Kidney (tissue), 14 donors: ENCODE data around the gene ACADM. TPM values are rescaled to one million over a fixed set of nuclear protein-coding genes. Genes with fewer than 3 reads are reported as not detected.
"Not testable (repeated sequence)": the region's sequence is repeated elsewhere in the genome, so short reads cannot be mapped to it uniquely, and the experiment has no call there.

Source experiments
- DNase-seq, 5 donors: peaks; one replicate each; pipeline ENCODE4 v3.0.0-alpha.2; 2013 to 2020
- FAIRE-seq: peaks from 2 replicates; lab custom pipeline; 2012; peaks lifted over from hg19 to GRCh38; lab: Jason Lieb, UNC
- H3K27ac ChIP-seq, 2 donors: one replicate each; pipeline ENCODE4 v1.7.0; 2013; ENCODE audit warnings: low read depth in 2 of 2, low read length in 2 of 2, inconsistent platforms in 1 of 2
- H3K27me3 ChIP-seq: one replicate; pipeline ENCODE4 v1.7.1; 2013; ENCODE audit warnings: low read length, inconsistent platforms; ENCODE audit not compliant: control insufficient read depth, insufficient read depth
- H3K36me3 ChIP-seq, 3 donors: one replicate each; pipeline versions ENCODE4 v1.7.0 to v1.7.1; 2013; ENCODE audit warnings: low read length in 3 of 3, control low read depth in 1 of 3, inconsistent platforms in 1 of 3; ENCODE audit not compliant: insufficient read depth in 3 of 3, control insufficient read depth in 2 of 3
- H3K4me1 ChIP-seq, 3 donors: one replicate each; pipeline versions ENCODE4 v1.7.0 to v1.7.1; 2013; ENCODE audit warnings: low read length in 3 of 3, inconsistent platforms in 1 of 3, low read depth in 1 of 3; ENCODE audit not compliant: control insufficient read depth in 2 of 3, insufficient read depth in 2 of 3
- H3K4me3 ChIP-seq, 3 donors: one replicate each; pipeline versions ENCODE4 v1.7.0 to v1.8.1; 2013; ENCODE audit warnings: low read length in 3 of 3, control low read depth in 1 of 3, inconsistent platforms in 1 of 3
- H3K9ac ChIP-seq, 3 donors: one replicate each; pipeline versions ENCODE4 v1.7.0 to v1.7.1; 2013; ENCODE audit warnings: low read length in 3 of 3, control low read depth in 1 of 3, inconsistent platforms in 1 of 3
- H3K9me3 ChIP-seq, 3 donors: one replicate each; pipeline versions ENCODE4 v1.7.0 to v1.7.1; 2013; ENCODE audit warnings: low read length in 3 of 3, control low read depth in 1 of 3, inconsistent platforms in 1 of 3; ENCODE audit not compliant: control insufficient read depth in 2 of 3, insufficient read depth in 1 of 3
- intact Hi-C: fragments of 100-400 bp; cut with DNase I; formaldehyde crosslinking; loops from one replicate; pipeline ENCODE4 v1.11.1; 2022
- polyA plus RNA-seq: library from polyadenylated mRNA; stranded (reverse); fragments of 350-450 nt; fragmentation: Illumina TruSeq; extraction: RNeasy Lipid Tissue Mini Kit (QIAGEN cat#74804); gene quantifications from one replicate; pipeline ENCODE4 v1.2.3, GENCODE V29; 2014; ENCODE audit warnings: low read depth, low replicate concordance; ENCODE audit not compliant: insufficient read depth
- total RNA-seq: library from RNA; stranded (reverse); fragmentation: NEBNext Ultra II Directional; extraction: Animal tissue kit (Norgen Biotek cat#: 25700); gene quantifications from one replicate; pipeline ENCODE4 v1.2.1, GENCODE V29; 2021
- TF ChIP-seq, protein P1 (sequence below): IDR thresholded peaks from 3 replicates; pipeline ENCODE4 v1.5.1; 2012; ENCODE audit warnings: mild to moderate bottlenecking, moderate library complexity, borderline replicate concordance; ENCODE audit not compliant: insufficient read depth; ENCODE audit errors: extremely low read depth
- donor health status: control.
- donor health status: control.
- donor health status: control.
- donor health status: control.
- donor health status: control.
- donor health status: DM: yes; HTN: yes; CAD: no.
- donor health status: Normal renal cell carcinoma (clear cell type).

ACADM gene
- total and polyA plus RNA-seq, 2 donors from 2014 or later = 52.1 to 196 TPM

GRCh38 chr1:75745276-75745675 is 20.8 kb downstream of the ACADM start:
- intact Hi-C loops = no loop called here
- no peak overlapping the region for H3K27ac ChIP-seq
- H3K36me3 ChIP-seq = peaks cover 7 to 33% (median 27%) of the 10 kb centered on the region in 3 donors
- no peaks in the 10 kb centered on the region for H3K9me3 ChIP-seq
- no peak overlapping the region for H3K4me3 ChIP-seq
- no peak for FAIRE-seq
- DNase-seq = no peak
- TF ChIP-seq, protein P1, sequence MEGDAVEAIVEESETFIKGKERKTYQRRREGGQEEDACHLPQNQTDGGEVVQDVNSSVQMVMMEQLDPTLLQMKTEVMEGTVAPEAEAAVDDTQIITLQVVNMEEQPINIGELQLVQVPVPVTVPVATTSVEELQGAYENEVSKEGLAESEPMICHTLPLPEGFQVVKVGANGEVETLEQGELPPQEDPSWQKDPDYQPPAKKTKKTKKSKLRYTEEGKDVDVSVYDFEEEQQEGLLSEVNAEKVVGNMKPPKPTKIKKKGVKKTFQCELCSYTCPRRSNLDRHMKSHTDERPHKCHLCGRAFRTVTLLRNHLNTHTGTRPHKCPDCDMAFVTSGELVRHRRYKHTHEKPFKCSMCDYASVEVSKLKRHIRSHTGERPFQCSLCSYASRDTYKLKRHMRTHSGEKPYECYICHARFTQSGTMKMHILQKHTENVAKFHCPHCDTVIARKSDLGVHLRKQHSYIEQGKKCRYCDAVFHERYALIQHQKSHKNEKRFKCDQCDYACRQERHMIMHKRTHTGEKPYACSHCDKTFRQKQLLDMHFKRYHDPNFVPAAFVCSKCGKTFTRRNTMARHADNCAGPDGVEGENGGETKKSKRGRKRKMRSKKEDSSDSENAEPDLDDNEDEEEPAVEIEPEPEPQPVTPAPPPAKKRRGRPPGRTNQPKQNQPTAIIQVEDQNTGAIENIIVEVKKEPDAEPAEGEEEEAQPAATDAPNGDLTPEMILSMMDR = no peak
- no peak overlapping the region for H3K9ac ChIP-seq
- no peaks in the 10 kb centered on the region for H3K27me3 ChIP-seq
- H3K4me1 ChIP-seq = no peaks in the 10 kb centered on the region

DNA sequence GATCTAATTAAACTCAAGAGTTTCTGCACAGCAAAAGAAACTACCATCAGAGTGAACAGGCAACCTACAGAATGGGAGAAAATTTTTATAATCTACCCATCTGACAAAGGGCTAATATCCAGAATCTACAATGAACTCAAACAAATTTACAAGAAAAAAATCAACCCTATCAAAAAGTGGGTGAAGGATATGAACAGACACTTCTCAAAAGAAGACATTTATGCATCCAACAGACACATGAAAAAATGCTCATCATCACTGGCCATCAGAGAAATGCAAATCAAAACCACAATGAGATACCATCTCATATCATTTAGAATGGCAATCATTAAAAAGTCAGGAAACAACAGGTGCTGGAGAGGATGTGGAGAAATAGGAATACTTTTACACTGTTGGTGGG is 32.7 kb downstream of the ACADM start:
- peaks cover 4 to 13% (median 7%) of the 10 kb centered on the region in 3 donors for H3K36me3 ChIP-seq
- H3K9me3 ChIP-seq, H3K4me3 ChIP-seq, intact Hi-C loops, H3K9ac ChIP-seq, FAIRE-seq, DNase-seq, H3K4me1 ChIP-seq, H3K27me3 ChIP-seq, H3K27ac ChIP-seq: not testable (repeated sequence)

DNA sequence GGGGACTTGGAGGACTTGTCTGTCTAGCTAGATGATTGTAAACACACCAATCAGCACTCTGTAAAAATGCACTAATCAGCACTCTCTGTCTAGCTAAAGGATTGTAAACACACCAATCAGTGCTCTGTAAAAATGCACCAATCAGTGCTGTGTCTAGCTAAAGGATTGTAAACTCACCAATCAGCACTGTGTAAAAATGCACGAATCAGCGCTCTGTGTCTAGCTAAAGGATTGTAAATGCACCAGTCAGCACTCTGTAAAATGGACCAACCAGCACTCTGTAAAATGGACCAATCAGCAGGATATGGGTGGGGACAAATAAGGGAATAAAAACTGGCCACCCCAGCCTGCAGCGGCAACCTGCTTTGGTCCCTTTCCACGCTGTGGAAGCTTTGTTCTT is 34.0 kb downstream of the ACADM start:
- intact Hi-C loops, H3K4me1 ChIP-seq, FAIRE-seq: not testable (repeated sequence)

GRCh38 chr1:75764057-75764655 is 39.6 kb downstream of the ACADM start:
- Histone ChIP-seq H3K9ac (no peak overlapping the region), H3K27me3 (no peaks in the 10 kb centered on the region), H3K27ac (no peak overlapping the region), H3K4me1 (no peaks in the 10 kb centered on the region), H3K4me3 (no peak overlapping the region), H3K9me3 (no peaks in the 10 kb centered on the region), H3K36me3 (no peaks in the 10 kb centered on the region)
- DNase-seq (no peak), FAIRE-seq (no peak)
- TF ChIP-seq, protein P1 = no peak
- intact Hi-C loops = no loop called here

More for the DNA sequence above, 34.0 kb downstream of the ACADM start:
- H3K27me3 ChIP-seq, H3K4me3 ChIP-seq, H3K27ac ChIP-seq, H3K36me3 ChIP-seq, DNase-seq, H3K9ac ChIP-seq, H3K9me3 ChIP-seq: not testable (repeated sequence)
